Femur (tissue), 1 donor: ENCODE data around the gene CCT6B.
"Not testable (repeated sequence)": the region's sequence is repeated elsewhere in the genome, so short reads cannot be mapped to it uniquely, and the experiment has no call there.

Source experiments
- DNase-seq: peaks from one replicate; pipeline ENCODE4 v3.0.0-alpha.2; 2017

The CCT6B gene

DNA sequence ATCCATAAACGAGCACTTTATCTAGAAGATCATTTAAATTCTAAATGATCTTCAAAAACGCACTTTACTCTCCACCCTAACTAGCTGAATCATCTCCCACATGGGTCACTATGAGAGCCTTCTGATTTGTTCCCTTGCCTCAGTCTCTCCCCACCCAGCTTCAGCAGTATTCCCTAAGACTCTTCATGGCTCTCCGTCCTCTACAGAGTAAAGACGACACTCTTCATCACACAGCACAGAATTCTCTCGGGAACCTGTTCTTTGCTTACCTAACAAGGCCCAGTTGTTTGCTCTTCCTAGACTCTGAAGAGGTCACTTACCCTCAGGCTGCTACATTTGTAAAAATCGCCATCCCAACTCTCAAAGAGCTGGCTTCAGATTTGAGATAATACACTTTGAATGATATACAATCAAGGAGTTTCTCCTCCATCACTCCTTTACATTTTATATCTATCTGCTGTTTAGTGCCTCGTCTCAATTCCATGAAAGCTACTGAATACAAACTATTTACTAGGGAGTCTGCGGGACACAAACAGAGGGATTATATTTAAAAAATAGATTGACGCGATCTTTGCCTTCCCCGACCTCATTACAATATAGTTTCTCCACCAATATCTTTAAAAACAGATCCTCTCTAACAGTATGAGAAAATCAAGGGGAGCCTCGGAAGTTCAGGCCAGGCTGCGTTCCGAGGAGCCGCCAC, 18.5 kb upstream of the CCT6B start:
- no peak for DNase-seq

DNA sequence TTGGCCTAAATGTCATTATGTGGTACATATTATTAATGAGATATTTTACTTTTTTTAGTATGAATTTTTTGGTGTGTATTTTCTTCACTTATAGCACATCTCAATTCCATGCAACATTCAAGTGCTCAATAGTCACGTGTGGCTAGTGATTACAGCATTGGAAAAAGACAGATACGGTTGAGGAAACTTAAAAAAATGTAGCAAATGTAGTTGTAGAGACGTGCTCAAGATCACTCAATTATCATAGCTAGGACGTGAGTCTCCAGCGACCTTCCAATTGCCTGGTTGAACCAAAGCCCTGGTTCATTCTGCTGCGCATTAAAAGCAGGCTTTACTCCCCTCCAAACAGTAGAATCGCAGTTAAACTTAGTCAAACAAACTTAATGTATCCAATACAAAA, 17.9 kb upstream of the CCT6B start:
- no peak for DNase-seq

DNA sequence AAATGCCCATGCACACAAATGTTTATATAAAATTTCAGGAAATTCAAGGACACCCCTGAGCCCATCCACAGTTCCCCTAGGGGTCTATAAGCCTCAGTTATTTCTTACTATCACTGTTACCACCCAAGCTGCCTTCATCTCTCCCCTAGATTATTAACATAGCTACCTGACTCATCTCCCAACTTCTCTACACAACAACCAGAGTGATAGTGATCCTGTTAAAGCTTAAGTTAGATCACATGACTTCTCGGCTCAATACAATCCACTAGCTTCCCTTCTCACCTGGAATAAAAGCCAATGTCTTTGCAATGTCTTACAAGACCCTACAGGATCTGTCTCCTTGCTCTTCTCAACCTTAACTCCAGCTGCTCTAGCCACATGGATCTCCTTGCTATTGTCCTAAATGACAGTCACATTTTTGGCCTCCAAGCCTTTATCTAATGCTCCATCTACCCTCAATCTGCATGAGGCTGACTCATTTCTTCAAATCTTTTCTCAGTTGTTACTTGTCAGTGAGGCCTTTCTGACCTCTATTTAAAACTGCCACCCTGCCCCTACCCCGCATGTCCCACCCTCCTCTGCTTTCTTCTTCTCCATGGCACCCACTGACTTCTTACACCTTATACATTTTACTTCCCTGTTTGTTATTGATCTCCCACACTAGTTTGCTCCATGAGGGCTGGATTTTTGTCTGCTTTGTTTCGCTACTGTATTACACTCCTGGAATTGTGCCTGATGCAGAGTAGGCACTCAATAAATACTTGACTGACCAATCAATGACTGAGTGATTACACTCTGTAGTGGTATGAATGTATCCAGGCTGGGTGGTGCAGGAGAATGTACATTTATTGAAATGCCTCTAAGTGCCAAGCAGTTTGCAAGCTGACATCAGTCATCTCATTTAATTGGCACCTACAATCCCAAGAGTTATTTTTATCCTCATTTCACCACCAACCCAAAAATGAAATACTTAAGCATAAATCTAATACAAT, 13.8 kb upstream of the CCT6B start:
- no peak for DNase-seq

DNA sequence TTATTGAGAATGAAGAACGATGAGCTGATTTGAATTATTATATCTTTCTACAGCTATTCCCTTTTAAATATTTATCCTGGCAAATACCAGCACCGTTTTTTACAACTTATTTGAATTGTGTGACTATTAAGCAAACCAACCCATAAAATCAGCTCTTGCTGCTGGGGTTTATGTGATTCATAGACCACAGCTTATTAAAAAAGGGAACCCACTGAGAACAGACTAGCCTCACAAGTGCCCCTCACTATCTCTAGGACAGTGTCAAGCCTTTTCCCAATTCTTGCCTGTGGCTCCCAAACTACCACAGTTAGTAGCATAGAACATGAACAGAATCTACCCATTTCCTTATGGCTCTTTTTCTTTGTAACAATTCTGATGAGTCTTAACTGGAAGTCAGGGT, 12.9 kb upstream of the CCT6B start:
- no peak for DNase-seq

GRCh38 chr17:34958438-34958837, 2.8 kb downstream of the CCT6B start:
- DNase-seq = no peak

- DNase-seq = not testable (repeated sequence)
Measured at GRCh38 chr17:34950780-34951179, 10.5 kb downstream of the CCT6B start.

- DNase-seq = no peak
Measured at GRCh38 chr17:34930283-34930682, 31.0 kb downstream of the CCT6B start.

DNA sequence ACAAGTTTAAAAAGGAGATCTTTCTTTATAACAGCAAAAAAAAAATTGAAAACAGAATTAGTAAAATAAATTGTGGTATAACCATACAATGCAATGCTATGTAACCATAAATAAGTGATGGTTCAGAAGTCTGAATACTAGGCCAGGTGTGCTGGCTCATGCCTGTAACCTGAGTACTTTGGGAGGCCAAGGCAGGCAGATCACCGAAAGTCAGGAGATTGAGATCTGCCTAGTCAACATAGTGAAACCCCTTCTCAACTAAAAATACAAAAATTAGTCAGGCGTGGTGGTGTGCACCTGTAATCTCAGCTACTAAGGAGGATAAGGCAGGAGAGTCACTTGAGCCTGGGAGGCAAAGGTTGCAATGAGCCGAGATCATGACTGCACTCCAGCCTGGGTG, 34.6 kb downstream of the CCT6B start:
- DNase-seq = no peak

DNA sequence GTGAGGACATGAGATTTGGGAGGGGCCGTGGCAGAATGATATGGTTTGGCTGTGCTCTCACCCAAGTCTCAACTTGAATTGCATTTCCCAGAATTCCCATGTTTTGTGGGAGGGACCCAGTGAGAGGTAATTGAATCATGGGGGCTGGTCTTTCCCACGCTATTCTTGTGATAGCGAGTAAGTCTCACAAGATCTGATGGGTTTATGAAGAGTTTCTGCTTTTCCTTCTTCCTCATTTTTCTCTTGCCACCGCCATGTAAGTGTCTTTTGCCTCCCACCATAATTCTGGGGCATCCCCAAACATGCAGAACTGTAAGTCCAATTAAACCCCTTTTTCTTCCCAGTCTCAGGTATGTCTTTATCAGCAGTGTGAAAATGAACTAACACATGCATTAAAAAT, 40.6 kb downstream of the CCT6B start:
- no peak for DNase-seq

- DNase-seq = no peak
Measured at GRCh38 chr17:34917381-34917780, 43.9 kb downstream of the CCT6B start.

GRCh38 chr17:34916120-34916519, 45.1 kb downstream of the CCT6B start:
- DNase-seq = no peak

GRCh38 chr17:34913001-34913400, 48.3 kb downstream of the CCT6B start:
- no peak for DNase-seq

DNA sequence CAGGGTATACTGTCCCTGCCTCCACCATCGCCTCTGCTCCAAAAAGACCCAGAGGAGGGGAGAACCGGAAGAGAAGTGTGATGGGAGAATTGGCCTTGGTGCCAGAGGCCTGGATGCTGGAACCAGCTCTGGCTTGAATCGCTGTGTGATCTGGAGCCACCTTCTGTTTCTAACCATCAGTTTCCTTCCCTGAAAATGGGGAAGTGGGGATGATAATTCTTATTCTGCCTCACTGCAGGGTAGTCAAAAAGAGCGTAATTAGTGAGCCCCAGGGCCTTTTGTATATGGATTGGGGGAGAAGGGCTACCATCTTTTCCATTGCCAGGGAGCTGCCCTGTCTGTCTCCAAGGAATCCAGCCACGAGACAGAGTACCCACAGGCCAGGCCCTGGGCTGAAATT, 52.2 kb downstream of the CCT6B start:
- no peak for DNase-seq

DNA sequence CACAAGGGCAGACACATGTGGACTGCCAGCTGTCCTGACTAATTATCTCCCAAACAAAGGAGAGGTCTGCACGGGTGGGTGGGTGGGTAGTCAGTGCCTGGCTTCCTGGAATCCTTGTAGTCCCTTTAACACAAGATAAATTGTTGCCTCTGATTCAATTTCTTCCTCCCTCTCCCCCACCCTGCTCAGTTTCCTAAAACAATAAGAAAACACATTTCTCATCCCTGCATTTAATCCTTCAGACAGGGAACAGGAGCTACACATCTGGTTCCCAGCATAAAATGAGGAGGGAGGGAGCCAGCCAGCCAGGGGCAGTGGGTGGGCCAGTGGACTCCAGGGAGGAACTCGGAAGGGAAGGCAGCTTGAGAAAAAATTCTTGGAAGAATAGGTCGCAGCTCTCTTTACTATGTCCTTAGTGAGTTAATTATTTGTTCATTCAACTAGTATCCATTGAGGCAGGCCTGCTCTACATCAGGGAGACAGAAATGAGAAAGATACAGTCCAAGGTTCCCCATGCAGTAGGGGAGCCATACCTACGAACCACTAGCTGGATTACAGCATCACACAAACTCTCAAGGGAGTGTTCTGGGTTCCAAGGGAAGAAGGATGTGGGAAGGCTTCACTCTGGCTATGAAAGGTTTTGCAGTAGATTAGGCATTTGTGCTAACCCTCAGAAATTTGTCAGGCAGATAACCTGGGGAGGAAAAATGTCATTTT, 58.3 kb downstream of the CCT6B start:
- DNase-seq = no peak

GRCh38 chr17:34899643-34900291, 61.5 kb downstream of the CCT6B start:
- no peak for DNase-seq

DNA sequence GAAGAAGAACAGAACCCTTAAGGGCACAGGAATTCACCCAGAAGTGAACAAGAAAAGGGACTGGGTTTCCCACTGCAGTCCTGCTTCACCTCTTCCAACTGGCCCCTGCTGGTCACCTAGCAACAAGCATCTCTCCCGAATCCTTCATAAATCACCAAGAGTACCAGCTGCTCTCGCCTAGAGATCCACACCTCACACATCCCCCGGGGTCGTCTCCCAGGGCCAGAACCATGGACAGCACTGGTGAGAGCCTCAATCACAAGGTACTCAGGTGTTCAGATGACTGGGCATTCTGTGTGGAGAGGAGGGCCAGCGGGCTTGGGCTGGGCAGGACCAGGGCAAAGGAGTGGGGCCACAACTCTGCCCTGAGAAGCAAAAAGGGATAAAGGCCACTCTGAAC, 65.9 kb downstream of the CCT6B start:
- DNase-seq = no peak

DNA sequence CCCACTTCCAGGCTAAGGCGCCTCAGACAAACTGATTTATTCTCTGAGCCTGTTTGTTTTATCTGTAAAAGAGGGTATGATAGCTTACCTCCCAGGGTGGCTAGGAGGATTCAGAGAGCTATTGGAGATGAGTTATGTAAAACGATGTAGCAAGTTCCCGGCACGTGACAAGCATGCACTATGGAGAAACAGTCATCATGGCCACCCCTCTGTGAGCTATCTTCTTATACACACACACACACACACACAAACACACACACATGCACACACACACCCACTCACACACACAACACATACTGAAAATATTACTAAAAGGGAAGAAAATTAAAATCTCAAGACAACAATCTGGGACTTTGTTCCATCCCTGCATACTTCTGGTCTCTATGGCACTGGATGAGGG, 66.3 kb downstream of the CCT6B start:
- DNase-seq = no peak

- DNase-seq = no peak
Measured at GRCh38 chr17:34892461-34893249, 68.6 kb downstream of the CCT6B start.

- DNase-seq = no peak
Measured at GRCh38 chr17:34886831-34887230, 74.4 kb downstream of the CCT6B start.

- no peak for DNase-seq
Measured at GRCh38 chr17:34885076-34885475, 76.2 kb downstream of the CCT6B start.

DNA sequence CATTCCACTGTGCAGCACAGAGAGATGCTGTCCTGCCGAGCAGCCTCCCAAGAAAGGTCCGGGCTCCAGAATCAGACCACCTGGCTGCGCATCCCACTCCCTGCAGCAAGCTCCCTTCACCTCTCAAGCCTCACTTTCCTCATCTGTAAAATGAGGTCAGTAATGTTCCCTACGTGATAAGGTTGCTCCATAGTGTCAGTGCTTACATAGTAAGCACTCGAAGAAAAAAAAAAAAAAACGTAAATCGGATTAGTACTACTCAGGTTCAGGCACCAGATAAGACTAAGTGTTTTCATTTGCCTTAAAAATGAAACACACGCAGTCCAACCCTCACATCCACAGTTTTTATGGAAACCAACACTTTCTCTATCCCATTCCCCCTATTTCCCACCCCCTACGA, 76.7 kb downstream of the CCT6B start:
- DNase-seq = no peak
